ENCODE results near the gene ADCY9. TPM values are rescaled to one million over a fixed set of nuclear protein-coding genes. Genes with fewer than 3 reads are reported as not detected.

ADCY9 gene
- total RNA-seq, 1 donor from 2014 or later: 11.4 TPM

GRCh38 chr16:4131621-4132020 is 15.4 kb upstream of the ADCY9 start:
- H3K4me1 ChIP-seq (ENCODE audit: insufficient read depth, low read length): no peaks in the 10 kb centered on the region
- no peak overlapping the region for H3K4me3 Mint-ChIP-seq (ENCODE audit: unreplicated experiment)

GRCh38 chr16:4124535-4125294 is 8.5 kb upstream of the ADCY9 start:
- Histone ChIP-seq H2AFZ (ENCODE audit: low read depth, low read length) (no peak overlapping the region), H3K36me3 (ENCODE audit: insufficient read depth, low read length) (no peaks in the 10 kb centered on the region), H3K27me3 (ENCODE audit: insufficient read depth, low read length) (peaks cover 2% of the 10 kb centered on the region), H3K27ac (ENCODE audit: low read depth, low read length) (no peak overlapping the region), H3K4me3 (ENCODE audit: insufficient read depth, low read depth, low read length) (no peak overlapping the region), H4K20me1 (ENCODE audit: insufficient read depth, low read length) (no peaks in the 10 kb centered on the region), H3K4me1 (ENCODE audit: insufficient read depth, low read length) (no peaks in the 10 kb centered on the region), H3K9me3 (ENCODE audit: insufficient read depth, low read depth, low read length) (no peaks in the 10 kb centered on the region), H3K79me2 (ENCODE audit: insufficient read depth, low read length) (no peaks in the 10 kb centered on the region), H3K9ac (ENCODE audit: low read length) (no peak overlapping the region), H3K4me2 (ENCODE audit: low read length) (no peak overlapping the region)
- H3K36me3 Mint-ChIP-seq (ENCODE audit: low read depth, unreplicated experiment): no peaks in the 10 kb centered on the region
- FAIRE-seq: no peak
- no peak for DNase-seq (ENCODE audit: low read depth)
- H3K4me1 Mint-ChIP-seq (ENCODE audit: low read depth, unreplicated experiment): no peaks in the 10 kb centered on the region
- no peaks in the 10 kb centered on the region for H3K9me3 Mint-ChIP-seq (ENCODE audit: unreplicated experiment)
- no peak overlapping the region for H3K4me3 Mint-ChIP-seq (ENCODE audit: unreplicated experiment)
- TF ChIP-seq EZH2 (IDR thresholded peaks at IDR 0.05; ENCODE audit: insufficient read depth, low read length) (no peak), CTCF (IDR thresholded peaks at IDR 0.05; ENCODE audit: insufficient read depth, low read depth, low read length) (no peak)
- no peak overlapping the region for H3K27ac Mint-ChIP-seq (ENCODE audit: unreplicated experiment)
- H3K27me3 Mint-ChIP-seq (ENCODE audit: low read depth, unreplicated experiment): peaks cover 16% of the 10 kb centered on the region

More at GRCh38 chr16:4131621-4132020, 15.4 kb upstream of the ADCY9 start:
- H3K27me3 Mint-ChIP-seq (ENCODE audit: low read depth, unreplicated experiment): peaks cover 14% of the 10 kb centered on the region
- Histone ChIP-seq H3K4me2 (ENCODE audit: low read length) (no peak overlapping the region), H2AFZ (ENCODE audit: low read depth, low read length) (no peak overlapping the region), H4K20me1 (ENCODE audit: insufficient read depth, low read length) (no peaks in the 10 kb centered on the region), H3K27ac (ENCODE audit: low read depth, low read length) (no peak overlapping the region), H3K36me3 (ENCODE audit: insufficient read depth, low read length) (no peaks in the 10 kb centered on the region), H3K4me3 (ENCODE audit: insufficient read depth, low read depth, low read length) (no peak overlapping the region), H3K79me2 (ENCODE audit: insufficient read depth, low read length) (no peaks in the 10 kb centered on the region), H3K27me3 (ENCODE audit: insufficient read depth, low read length) (peaks cover 7% of the 10 kb centered on the region), H3K9me3 (ENCODE audit: insufficient read depth, low read depth, low read length) (no peaks in the 10 kb centered on the region), H3K9ac (ENCODE audit: low read length) (no peak overlapping the region)
- no peaks in the 10 kb centered on the region for H3K9me3 Mint-ChIP-seq (ENCODE audit: unreplicated experiment)
- DNase-seq (ENCODE audit: low read depth): no peak
- TF ChIP-seq CTCF (IDR thresholded peaks at IDR 0.05; ENCODE audit: insufficient read depth, low read depth, low read length) (no peak), EZH2 (IDR thresholded peaks at IDR 0.05; ENCODE audit: insufficient read depth, low read length) (no peak)
- H3K27ac Mint-ChIP-seq (ENCODE audit: unreplicated experiment): no peak overlapping the region
- FAIRE-seq: no peak
- no peaks in the 10 kb centered on the region for H3K36me3 Mint-ChIP-seq (ENCODE audit: low read depth, unreplicated experiment)
- no peaks in the 10 kb centered on the region for H3K4me1 Mint-ChIP-seq (ENCODE audit: low read depth, unreplicated experiment)

Data from astrocyte (in vitro differentiated cells and primary cell).